HepG2 (cell line): ENCODE results near the gene PPP1CC. TPM values are rescaled to one million over a fixed set of nuclear protein-coding genes. Genes with fewer than 3 reads are reported as not detected.

Experiments used
- FOXK1 ChIP-seq: sonication (generic); formaldehyde crosslinking; IDR thresholded peaks from 2 replicates; pipeline ENCODE4 v1.4.0; 2020; ENCODE audit warnings: low read depth, missing genetic modification reagents, borderline replicate concordance
- HDAC1 ChIP-seq: sonication (generic); formaldehyde crosslinking; IDR thresholded peaks from 2 replicates; pipeline ENCODE4 v1.5.1; 2020; ENCODE audit warnings: mild to moderate bottlenecking, missing genetic modification reagents
- KDM2A ChIP-seq: sonication (generic); formaldehyde crosslinking; IDR thresholded peaks from 2 replicates; pipeline ENCODE4 v1.4.0; 2020; ENCODE audit warnings: low read depth, missing genetic modification reagents, borderline replicate concordance
- LCORL ChIP-seq, 2 experiments: fragments of 450-650 bp in 1 of 2; sonication (generic) in 1 of 2; formaldehyde crosslinking in 1 of 2; IDR thresholded peaks; 2 replicates each; pipeline versions ENCODE4 v1.5.0 to v1.6.1; 2017 to 2020; ENCODE audit warnings: antibody characterized with exemption in 1 of 2, missing genetic modification reagents in 1 of 2
- MTA1 ChIP-seq: sonication (generic); formaldehyde crosslinking; IDR thresholded peaks from 2 replicates; pipeline ENCODE4 v1.4.0; 2020; ENCODE audit warnings: missing genetic modification reagents, mild to moderate bottlenecking, borderline replicate concordance
- MYNN ChIP-seq: sonication (generic); formaldehyde crosslinking; IDR thresholded peaks from 2 replicates; pipeline ENCODE4 v1.4.0; 2020; ENCODE audit warnings: mild to moderate bottlenecking, low read depth, missing genetic modification reagents
- RCOR2 ChIP-seq: IDR thresholded peaks from 2 replicates; pipeline ENCODE4 v1.6.1; 2016; ENCODE audit warnings: missing biosample characterization, missing genetic modification reagents
- REL ChIP-seq: sonication (generic); formaldehyde crosslinking; conservative IDR thresholded peaks from 2 replicates; pipeline ENCODE4 v1.8.0; 2022; ENCODE audit warnings: mild to moderate bottlenecking, missing genetic modification reagents, moderate library complexity
- SALL1 ChIP-seq: sonication (generic); formaldehyde crosslinking; IDR thresholded peaks from 2 replicates; pipeline ENCODE4 v1.8.0; 2022; ENCODE audit warnings: mild to moderate bottlenecking, missing genetic modification reagents
- ZNF10 ChIP-seq: sonication (generic); formaldehyde crosslinking; IDR thresholded peaks from 2 replicates; pipeline ENCODE4 v1.4.0; 2020; ENCODE audit warnings: mild to moderate bottlenecking, low read depth, missing genetic modification reagents, borderline replicate concordance
- ZNF547 ChIP-seq: sonication (generic); formaldehyde crosslinking; IDR thresholded peaks from 2 replicates; pipeline ENCODE4 v1.5.1; 2020; ENCODE audit warnings: mild to moderate bottlenecking, missing genetic modification reagents
- ZNF556 ChIP-seq: sonication (generic); formaldehyde crosslinking; IDR thresholded peaks from 2 replicates; pipeline ENCODE4 v1.4.0; 2020; ENCODE audit warnings: mild to moderate bottlenecking, missing genetic modification reagents, borderline replicate concordance
- polyA plus RNA-seq, 8 experiments: library from polyadenylated mRNA; depleted of rRNA in 3 of 8; stranded (reverse) in 7 of 8; unstranded in 1 of 8; fragments of >200 nt; fragmentation: Illumina TruSeq in 4 of 8; extraction: Trizol in 4 of 8; gene quantifications; 2 replicates each; pipeline versions ENCODE4 v1.2.1 to v1.2.3, GENCODE V29; 2011 to 2016; ENCODE audit warnings: low read depth in 4 of 8, missing spikeins in 1 of 8, mixed read lengths in 1 of 8; ENCODE audit not compliant: insufficient read depth in 1 of 8
- total RNA-seq, 5 experiments: library from RNA; depleted of rRNA; stranded (reverse); fragments of >200 nt; fragmentation: Illumina TruSeq; extraction: Trizol; gene quantifications; 2 replicates each; pipeline ENCODE4 v1.2.3, GENCODE V29; 2016; ENCODE audit warnings: low read depth in 1 of 5
- TF ChIP-seq, protein P1 (sequence below): sonication (generic); formaldehyde crosslinking; IDR thresholded peaks from 2 replicates; pipeline ENCODE4 v1.8.1; 2023; ENCODE audit warnings: mild to moderate bottlenecking, missing genetic modification reagents
- TF ChIP-seq, protein P2 (sequence below): sonication (generic); formaldehyde crosslinking; IDR thresholded peaks from 2 replicates; pipeline ENCODE4 v1.4.0; 2020; ENCODE audit warnings: mild to moderate bottlenecking, missing genetic modification reagents
- TF ChIP-seq, protein P3 (sequence below): sonication (generic); formaldehyde crosslinking; IDR thresholded peaks from 2 replicates; pipeline ENCODE4 v1.8.0; 2023; ENCODE audit warnings: mild to moderate bottlenecking, missing genetic modification reagents
- TF ChIP-seq, protein P4 (sequence below): sonication (generic); formaldehyde crosslinking; IDR thresholded peaks from 2 replicates; pipeline ENCODE4 v1.4.0; 2020; ENCODE audit warnings: missing genetic modification reagents
- TF ChIP-seq, protein P5 (sequence below): sonication (generic); formaldehyde crosslinking; IDR thresholded peaks from 2 replicates; pipeline ENCODE4 v1.5.1; 2020; ENCODE audit warnings: mild to moderate bottlenecking, missing genetic modification reagents, moderate library complexity

The PPP1CC gene
- total and polyA plus RNA-seq, 2 of the 13 experiments (the other 11 are each of a cell fraction or from before 2014, with no cell fraction given) = 178 to 187 TPM

DNA sequence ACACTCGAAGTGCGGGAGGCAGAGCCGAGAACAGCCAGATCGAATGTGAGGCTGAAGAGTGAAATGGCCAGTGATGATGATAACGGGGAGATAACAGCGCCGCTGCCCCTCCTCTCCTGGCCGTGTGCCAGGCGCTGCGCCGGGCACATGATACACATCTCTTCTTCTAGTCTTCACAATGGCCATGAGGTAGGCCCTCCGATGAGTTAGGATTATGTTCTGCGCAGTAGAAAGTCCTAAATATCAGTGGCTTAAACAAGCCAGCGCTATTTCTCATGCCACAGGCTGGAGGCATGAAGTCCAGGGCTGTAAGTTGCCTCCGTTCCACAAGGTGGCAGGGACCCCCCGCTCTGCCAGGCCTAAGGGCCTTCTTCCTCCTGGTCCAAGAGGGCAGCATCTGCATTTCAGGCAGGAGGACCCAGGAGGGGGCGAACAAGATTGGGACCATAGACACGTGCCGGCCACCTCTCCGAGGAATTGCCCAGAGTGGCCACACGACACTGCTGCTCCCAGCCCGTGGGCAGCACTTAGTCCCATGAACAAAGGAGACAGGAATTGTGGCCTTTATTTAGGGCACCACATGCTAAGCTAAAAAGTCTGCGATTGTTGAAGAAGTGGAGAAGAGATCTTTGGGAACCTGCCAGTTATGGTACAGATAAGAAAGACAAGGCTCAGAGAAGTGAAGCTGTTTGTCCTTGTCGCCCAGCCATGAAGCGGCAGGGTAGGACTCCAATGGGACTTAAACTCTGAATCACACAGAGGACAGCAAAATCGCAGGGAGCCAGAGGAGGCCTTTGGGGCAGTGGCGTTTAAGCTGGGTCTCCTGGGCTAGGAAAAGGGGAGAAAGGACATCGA, 42.9 kb downstream of the PPP1CC start (continued):
- TF ChIP-seq, protein P1, sequence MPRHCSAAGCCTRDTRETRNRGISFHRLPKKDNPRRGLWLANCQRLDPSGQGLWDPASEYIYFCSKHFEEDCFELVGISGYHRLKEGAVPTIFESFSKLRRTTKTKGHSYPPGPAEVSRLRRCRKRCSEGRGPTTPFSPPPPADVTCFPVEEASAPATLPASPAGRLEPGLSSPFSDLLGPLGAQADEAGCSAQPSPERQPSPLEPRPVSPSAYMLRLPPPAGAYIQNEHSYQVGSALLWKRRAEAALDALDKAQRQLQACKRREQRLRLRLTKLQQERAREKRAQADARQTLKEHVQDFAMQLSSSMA = 0 out of 2 replicates have a peak, but pooled peaks have one; percentile 47
- TF ChIP-seq, protein P2, sequence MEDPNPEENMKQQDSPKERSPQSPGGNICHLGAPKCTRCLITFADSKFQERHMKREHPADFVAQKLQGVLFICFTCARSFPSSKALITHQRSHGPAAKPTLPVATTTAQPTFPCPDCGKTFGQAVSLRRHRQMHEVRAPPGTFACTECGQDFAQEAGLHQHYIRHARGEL (CRISPR knock-in tag) = no peak
- TF ChIP-seq LCORL (IDR thresholded peaks at IDR 0.05) = no peak
- no peak for TF ChIP-seq LCORL (CRISPR knock-in tag; IDR thresholded peaks at IDR 0.05)
- TF ChIP-seq ZNF547 (CRISPR knock-in tag) = no peak
- TF ChIP-seq, protein P3, sequence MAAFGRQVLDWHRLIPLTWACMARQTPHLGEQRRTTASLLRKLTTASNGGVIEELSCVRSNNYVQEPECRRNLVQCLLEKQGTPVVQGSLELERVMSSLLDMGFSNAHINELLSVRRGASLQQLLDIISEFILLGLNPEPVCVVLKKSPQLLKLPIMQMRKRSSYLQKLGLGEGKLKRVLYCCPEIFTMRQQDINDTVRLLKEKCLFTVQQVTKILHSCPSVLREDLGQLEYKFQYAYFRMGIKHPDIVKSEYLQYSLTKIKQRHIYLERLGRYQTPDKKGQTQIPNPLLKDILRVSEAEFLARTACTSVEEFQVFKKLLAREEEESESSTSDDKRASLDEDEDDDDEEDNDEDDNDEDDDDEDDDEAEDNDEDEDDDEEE (CRISPR knock-in tag) = no peak
- TF ChIP-seq SALL1 (CRISPR knock-in tag) = peak; percentile 6; the same call in 1 of the 2 replicates
- TF ChIP-seq ZNF10 = no peak
- TF ChIP-seq RCOR2 (CRISPR knock-in tag) = no peak
- TF ChIP-seq FOXK1 = no peak
- peak; percentile 35; the same call in 1 of the 2 replicates for TF ChIP-seq KDM2A (CRISPR knock-in tag)
- TF ChIP-seq, protein P4, sequence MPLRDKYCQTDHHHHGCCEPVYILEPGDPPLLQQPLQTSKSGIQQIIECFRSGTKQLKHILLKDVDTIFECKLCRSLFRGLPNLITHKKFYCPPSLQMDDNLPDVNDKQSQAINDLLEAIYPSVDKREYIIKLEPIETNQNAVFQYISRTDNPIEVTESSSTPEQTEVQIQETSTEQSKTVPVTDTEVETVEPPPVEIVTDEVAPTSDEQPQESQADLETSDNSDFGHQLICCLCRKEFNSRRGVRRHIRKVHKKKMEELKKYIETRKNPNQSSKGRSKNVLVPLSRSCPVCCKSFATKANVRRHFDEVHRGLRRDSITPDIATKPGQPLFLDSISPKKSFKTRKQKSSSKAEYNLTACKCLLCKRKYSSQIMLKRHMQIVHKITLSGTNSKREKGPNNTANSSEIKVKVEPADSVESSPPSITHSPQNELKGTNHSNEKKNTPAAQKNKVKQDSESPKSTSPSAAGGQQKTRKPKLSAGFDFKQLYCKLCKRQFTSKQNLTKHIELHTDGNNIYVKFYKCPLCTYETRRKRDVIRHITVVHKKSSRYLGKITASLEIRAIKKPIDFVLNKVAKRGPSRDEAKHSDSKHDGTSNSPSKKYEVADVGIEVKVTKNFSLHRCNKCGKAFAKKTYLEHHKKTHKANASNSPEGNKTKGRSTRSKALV (CRISPR knock-in tag) = 0 out of 2 replicates have a peak, but pooled peaks have one; percentile 25
- TF ChIP-seq, protein P5, sequence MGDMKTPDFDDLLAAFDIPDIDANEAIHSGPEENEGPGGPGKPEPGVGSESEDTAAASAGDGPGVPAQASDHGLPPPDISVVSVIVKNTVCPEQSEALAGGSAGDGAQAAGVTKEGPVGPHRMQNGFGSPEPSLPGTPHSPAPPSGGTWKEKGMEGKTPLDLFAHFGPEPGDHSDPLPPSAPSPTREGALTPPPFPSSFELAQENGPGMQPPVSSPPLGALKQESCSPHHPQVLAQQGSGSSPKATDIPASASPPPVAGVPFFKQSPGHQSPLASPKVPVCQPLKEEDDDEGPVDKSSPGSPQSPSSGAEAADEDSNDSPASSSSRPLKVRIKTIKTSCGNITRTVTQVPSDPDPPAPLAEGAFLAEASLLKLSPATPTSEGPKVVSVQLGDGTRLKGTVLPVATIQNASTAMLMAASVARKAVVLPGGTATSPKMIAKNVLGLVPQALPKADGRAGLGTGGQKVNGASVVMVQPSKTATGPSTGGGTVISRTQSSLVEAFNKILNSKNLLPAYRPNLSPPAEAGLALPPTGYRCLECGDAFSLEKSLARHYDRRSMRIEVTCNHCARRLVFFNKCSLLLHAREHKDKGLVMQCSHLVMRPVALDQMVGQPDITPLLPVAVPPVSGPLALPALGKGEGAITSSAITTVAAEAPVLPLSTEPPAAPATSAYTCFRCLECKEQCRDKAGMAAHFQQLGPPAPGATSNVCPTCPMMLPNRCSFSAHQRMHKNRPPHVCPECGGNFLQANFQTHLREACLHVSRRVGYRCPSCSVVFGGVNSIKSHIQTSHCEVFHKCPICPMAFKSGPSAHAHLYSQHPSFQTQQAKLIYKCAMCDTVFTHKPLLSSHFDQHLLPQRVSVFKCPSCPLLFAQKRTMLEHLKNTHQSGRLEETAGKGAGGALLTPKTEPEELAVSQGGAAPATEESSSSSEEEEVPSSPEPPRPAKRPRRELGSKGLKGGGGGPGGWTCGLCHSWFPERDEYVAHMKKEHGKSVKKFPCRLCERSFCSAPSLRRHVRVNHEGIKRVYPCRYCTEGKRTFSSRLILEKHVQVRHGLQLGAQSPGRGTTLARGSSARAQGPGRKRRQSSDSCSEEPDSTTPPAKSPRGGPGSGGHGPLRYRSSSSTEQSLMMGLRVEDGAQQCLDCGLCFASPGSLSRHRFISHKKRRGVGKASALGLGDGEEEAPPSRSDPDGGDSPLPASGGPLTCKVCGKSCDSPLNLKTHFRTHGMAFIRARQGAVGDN (CRISPR knock-in tag) = peak; percentile 17; the same call in 1 of the 2 replicates
- no peak for TF ChIP-seq MYNN (CRISPR knock-in tag)
- TF ChIP-seq REL = no peak
- TF ChIP-seq MTA1 (CRISPR knock-in tag) = no peak
- TF ChIP-seq ZNF556 (CRISPR knock-in tag) = no peak
- no peak for TF ChIP-seq HDAC1
